ENCODE results near the gene TNFRSF4.

Gene TNFRSF4

DNA sequence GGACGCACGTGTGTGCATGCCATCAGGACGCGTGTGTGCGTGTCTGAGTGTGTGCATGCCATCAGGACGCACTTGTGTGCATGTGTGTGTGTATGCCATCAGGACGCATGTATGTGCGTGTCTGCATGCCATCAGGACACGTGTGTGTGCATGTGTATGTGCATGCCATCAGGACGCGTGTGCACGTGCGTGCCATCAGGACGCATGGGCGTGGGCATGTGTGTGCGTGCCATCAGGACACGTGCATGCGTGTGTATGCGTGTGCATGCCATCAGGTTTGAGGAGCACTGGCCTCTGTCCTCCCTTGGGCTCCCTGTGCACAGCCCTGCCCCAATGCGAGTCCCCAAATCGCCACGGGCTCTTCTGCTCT is 45.2 kb upstream of the TNFRSF4 start:
- in situ Hi-C loops (cut with HindIII; ENCODE audit: low sequenced_read_pairs): no loop called here
- no peak overlapping the region for H3K4me3 ChIP-seq (ENCODE audit: low read depth, low read length)
- TF ChIP-seq, protein P1, sequence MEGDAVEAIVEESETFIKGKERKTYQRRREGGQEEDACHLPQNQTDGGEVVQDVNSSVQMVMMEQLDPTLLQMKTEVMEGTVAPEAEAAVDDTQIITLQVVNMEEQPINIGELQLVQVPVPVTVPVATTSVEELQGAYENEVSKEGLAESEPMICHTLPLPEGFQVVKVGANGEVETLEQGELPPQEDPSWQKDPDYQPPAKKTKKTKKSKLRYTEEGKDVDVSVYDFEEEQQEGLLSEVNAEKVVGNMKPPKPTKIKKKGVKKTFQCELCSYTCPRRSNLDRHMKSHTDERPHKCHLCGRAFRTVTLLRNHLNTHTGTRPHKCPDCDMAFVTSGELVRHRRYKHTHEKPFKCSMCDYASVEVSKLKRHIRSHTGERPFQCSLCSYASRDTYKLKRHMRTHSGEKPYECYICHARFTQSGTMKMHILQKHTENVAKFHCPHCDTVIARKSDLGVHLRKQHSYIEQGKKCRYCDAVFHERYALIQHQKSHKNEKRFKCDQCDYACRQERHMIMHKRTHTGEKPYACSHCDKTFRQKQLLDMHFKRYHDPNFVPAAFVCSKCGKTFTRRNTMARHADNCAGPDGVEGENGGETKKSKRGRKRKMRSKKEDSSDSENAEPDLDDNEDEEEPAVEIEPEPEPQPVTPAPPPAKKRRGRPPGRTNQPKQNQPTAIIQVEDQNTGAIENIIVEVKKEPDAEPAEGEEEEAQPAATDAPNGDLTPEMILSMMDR (IDR thresholded peaks at IDR 0.05; ENCODE audit: low read depth, low read length): no peak
- DNase-seq (ENCODE audit: low read depth, low spot score): no peak

DNA sequence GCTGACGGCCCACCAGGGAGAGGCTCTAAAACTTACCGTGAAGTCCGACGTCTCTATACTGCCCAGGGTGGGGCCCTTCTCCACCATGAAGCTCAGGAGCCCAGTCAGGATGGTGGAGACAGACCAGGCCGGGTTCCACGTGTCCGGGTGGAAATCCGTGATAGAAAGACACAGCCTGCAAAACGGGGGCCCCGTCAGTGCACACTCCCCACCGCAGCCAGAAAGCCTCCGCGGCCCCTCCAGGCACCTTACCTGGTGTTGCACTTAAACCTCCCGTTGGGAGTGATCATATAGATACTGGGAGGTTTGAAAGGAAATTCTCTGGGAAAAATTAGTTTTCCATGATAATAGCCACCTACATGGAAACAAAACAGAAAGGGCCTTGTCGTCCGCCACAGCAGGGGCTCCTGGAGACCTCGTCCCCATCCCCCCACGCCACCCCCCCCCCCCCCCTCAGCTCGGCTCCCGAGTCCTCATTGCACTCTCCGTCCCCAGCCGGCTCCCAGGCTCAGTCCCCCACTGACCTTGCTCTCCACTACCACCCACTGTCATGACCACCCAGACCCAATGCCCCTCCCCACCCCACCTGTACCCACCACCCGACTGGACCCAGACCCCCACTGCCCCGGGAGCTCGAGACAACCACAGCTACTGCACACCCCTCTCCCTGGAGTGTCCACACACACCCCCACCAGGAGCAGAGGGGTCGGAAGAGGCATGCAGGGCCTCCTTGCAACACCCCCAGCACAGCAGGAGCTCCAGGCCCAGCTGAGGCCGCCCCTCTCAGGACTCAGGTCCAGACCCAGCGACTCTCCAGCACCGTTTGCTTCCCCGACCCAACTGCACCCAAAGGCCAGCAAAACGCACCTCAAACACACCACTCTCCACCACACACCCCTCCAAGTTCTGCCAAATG is 43.3 kb upstream of the TNFRSF4 start:
- H3K4me3 ChIP-seq (ENCODE audit: low read depth, low read length): no peak overlapping the region
- DNase-seq (ENCODE audit: low read depth, low spot score): no peak
- TF ChIP-seq, protein P1 (IDR thresholded peaks at IDR 0.05; ENCODE audit: low read depth, low read length): no peak
- in situ Hi-C loops (cut with HindIII; ENCODE audit: low sequenced_read_pairs): no loop called here

DNA sequence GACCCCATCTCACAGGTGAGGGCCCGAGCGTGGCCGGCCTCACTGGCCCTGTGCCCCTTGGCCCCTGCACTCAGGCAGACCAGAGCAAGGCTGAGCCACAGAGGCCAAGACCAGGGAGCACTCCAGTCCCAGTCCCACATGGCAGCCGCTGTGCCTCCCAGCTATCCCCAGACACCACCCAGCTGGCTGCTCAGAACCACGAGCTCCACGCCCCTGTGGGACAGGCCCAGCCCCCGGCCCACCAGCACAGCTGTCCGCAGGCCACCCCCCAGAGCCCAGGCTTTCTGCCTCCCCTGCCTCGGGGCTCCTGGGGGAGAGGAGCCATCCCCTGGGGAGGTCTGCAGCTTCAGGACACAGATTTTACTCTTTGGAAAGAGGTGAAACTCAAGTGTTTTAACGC is 41.7 kb upstream of the TNFRSF4 start:
- no peak for DNase-seq (ENCODE audit: low read depth, low spot score)
- in situ Hi-C loops (cut with HindIII; ENCODE audit: low sequenced_read_pairs): no loop called here
- TF ChIP-seq, protein P1 (IDR thresholded peaks at IDR 0.05; ENCODE audit: low read depth, low read length): no peak
- H3K4me3 ChIP-seq (ENCODE audit: low read depth, low read length): no peak overlapping the region

DNA sequence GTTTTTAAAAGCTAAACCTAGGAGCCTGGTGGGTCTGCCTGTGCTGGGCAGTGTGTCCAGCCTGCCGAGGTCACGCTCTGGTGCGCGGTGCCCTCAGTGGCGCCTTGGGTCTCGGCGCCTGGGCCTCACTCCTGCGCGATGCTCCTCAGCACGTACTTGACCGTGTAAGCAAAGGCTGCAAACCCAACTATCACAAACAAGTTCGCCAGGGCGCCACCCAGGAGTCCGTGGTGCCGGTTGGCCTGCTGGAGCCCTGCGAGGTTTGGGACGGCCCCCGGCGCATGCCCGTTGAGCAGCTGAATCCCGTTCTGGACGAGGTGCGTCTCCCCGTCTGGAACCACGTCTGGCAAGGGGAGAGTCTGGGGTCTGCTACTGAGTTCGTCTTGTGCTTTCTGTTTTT is 41.1 kb upstream of the TNFRSF4 start:
- DNase-seq (ENCODE audit: low read depth, low spot score): no peak
- in situ Hi-C loops (cut with HindIII; ENCODE audit: low sequenced_read_pairs): no loop called here
- TF ChIP-seq, protein P1 (IDR thresholded peaks at IDR 0.05; ENCODE audit: low read depth, low read length): no peak
- H3K4me3 ChIP-seq (ENCODE audit: low read depth, low read length): no peak overlapping the region

DNA sequence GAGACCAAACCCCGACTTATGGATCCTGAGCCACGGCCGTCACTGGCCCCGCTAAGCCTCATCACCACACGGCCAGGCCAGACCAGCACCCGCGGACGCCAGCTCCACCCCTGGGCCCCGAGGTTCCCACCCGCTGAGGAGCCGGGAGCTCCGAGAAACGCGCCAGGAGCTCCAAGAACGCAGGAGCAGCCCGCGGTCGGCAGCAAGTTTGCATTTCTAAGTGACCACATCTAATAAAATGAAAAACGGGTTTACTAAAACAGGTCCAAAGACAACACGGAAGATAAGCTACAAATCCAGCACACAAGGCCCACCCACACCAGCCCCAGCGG is 40.7 kb upstream of the TNFRSF4 start:
- no peak for DNase-seq (ENCODE audit: low read depth, low spot score)
- in situ Hi-C loops (cut with HindIII; ENCODE audit: low sequenced_read_pairs): no loop called here
- no peak overlapping the region for H3K4me3 ChIP-seq (ENCODE audit: low read depth, low read length)
- TF ChIP-seq, protein P1 (IDR thresholded peaks at IDR 0.05; ENCODE audit: low read depth, low read length): no peak

DNA sequence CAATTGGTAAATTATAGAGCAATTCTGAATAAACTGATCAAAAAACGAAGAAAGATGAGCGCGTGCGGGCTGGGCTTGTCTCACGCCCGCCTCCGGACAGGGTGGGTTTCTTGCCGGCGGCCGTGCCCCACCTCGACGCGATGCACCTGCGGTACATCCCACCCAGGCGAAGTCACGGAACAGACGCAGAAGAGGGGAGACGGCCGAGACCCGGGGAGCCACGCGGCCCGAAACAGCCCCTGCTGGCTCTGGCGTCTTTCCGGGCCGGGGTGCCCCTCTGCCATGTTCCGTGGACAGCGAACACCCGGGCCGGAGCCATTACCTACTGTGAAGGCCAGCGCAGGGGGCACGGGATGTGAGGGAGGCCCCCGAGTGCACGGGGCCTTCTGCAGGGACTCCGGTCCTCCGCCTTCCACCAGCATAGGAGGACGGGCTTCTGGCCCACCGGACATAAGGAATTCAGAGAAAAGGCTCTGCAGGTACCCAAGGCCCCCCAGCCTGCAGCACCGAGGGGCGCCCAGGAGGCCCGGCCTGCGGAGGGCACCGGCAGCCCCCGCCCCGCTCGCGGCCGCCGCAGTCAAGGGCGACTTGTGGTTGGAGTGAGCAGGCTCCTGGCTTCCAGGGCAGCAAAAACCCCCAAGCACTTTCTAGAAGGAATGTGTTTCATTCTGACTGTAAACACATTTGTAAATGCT is 40.2 kb upstream of the TNFRSF4 start:
- in situ Hi-C loops (cut with HindIII; ENCODE audit: low sequenced_read_pairs): no loop called here
- H3K4me3 ChIP-seq (ENCODE audit: low read depth, low read length): no peak overlapping the region
- DNase-seq (ENCODE audit: low read depth, low spot score): no peak
- TF ChIP-seq, protein P1 (IDR thresholded peaks at IDR 0.05; ENCODE audit: low read depth, low read length): no peak

All from astrocyte of the spinal cord (primary cell).